A549 (cell line): ENCODE data around the gene LGALS3BP.

Source experiments
- POLR2AphosphoS2 ChIP-seq: conservative IDR thresholded peaks from 2 replicates; pipeline ENCODE4 v1.6.1; 2012; ENCODE audit warnings: low read length, improper control_type of control experiment, inconsistent platforms
- RCOR1 ChIP-seq: fragments of 150-350 bp; IDR thresholded peaks from 2 replicates; pipeline ENCODE4 v1.6.1; 2014; ENCODE audit warnings: antibody characterized with exemption, low read length, low read depth

- TF ChIP-seq RCOR1 (no peak), POLR2AphosphoS2 (no peak)
These were observed 2.1 kb downstream of the LGALS3BP start for GRCh38 chr17:78977681-78977943.
